Parathyroid adenoma (tissue), 2 donors: ENCODE results near the gene ZFX.

Experiments used
- H2AFZ ChIP-seq: fragments of 300-600 bp; sonication (generic); one replicate; pipeline ENCODE4 v1.7.0; 2017; ENCODE audit warnings: antibody characterized with exemption, mild to moderate bottlenecking
- H3K27ac ChIP-seq: fragments of 300-600 bp; sonication (generic); one replicate; pipeline ENCODE4 v1.7.0; 2017
- H3K27me3 ChIP-seq: fragments of 300-600 bp; sonication (generic); one replicate; pipeline ENCODE4 v1.7.0; 2017; ENCODE audit warnings: low read length; ENCODE audit not compliant: control insufficient read depth, insufficient read depth
- H3K36me3 ChIP-seq: fragments of 300-600 bp; sonication (generic); one replicate; pipeline ENCODE4 v1.7.0; 2017; ENCODE audit warnings: low read length; ENCODE audit not compliant: control insufficient read depth, insufficient read depth
- H3K4me1 ChIP-seq: fragments of 300-600 bp; sonication (generic); one replicate; pipeline ENCODE4 v1.7.0; 2017; ENCODE audit warnings: control low read depth
- H3K4me2 ChIP-seq: fragments of 300-600 bp; sonication (generic); one replicate; pipeline ENCODE4 v1.7.0; 2017; ENCODE audit warnings: low read length
- H3K4me3 ChIP-seq: fragments of 300-600 bp; sonication (generic); one replicate; pipeline ENCODE4 v1.7.0; 2017; ENCODE audit warnings: low read depth, low read length
- H3K79me2 ChIP-seq: fragments of 300-600 bp; sonication (generic); one replicate; pipeline ENCODE4 v1.7.0; 2017; ENCODE audit warnings: control low read depth
- H3K9ac ChIP-seq: fragments of 300-600 bp; sonication (generic); one replicate; pipeline ENCODE4 v1.7.0; 2017; ENCODE audit warnings: mild to moderate bottlenecking
- H3K9me3 ChIP-seq: fragments of 300-600 bp; sonication (generic); one replicate; pipeline ENCODE4 v1.7.0; 2017; ENCODE audit warnings: low read length; ENCODE audit not compliant: control insufficient read depth
- CTCF ChIP-seq: fragments of 300-600 bp; sonication (generic); IDR thresholded peaks from one replicate; pipeline ENCODE4 v1.7.0; 2017; ENCODE audit warnings: antibody characterized with exemption, mild to moderate bottlenecking
- donor health status: primary hyperparathyroidism.

ZFX gene

DNA sequence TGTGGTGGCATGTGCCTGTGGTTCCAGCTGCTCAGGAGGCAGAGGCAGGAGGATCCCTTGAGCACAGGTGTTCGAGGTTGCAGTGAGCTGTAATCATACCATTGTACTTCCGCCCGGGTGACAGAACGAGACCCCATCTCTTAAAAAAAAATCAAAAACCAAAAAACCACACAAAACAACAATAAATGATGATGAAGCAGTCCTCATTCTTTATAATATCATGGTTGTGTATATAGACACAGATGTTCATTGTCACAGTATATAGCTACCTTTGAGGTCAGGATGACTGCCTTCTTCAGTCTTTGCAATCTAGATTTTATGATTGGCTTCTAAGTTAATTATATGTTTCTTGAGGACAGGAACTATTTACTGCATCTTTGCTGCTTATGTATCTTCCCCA is 37.0 kb downstream of the ZFX start:
- Histone ChIP-seq H3K4me3 (no peak overlapping the region), H3K27ac (no peak overlapping the region), H3K4me2 (no peak overlapping the region), H2AFZ (no peak overlapping the region), H3K9me3 (no peaks in the 10 kb centered on the region), H3K9ac (no peak overlapping the region), H3K4me1 (no peaks in the 10 kb centered on the region), H3K79me2 (peaks cover 29% of the 10 kb centered on the region), H3K36me3 (no peaks in the 10 kb centered on the region), H3K27me3 (no peaks in the 10 kb centered on the region)
- no peak for TF ChIP-seq CTCF

GRCh38 chrX:24186986-24187385 is 37.5 kb downstream of the ZFX start:
- no peak for TF ChIP-seq CTCF
- H3K27ac ChIP-seq, result no peak overlapping the region
- H3K4me3 ChIP-seq, result no peak overlapping the region
- peaks cover 29% of the 10 kb centered on the region for H3K79me2 ChIP-seq
- H3K4me2 ChIP-seq, result no peak overlapping the region
- no peaks in the 10 kb centered on the region for H3K4me1 ChIP-seq
- H3K36me3 ChIP-seq, result no peaks in the 10 kb centered on the region
- H3K9me3 ChIP-seq, result no peaks in the 10 kb centered on the region
- no peaks in the 10 kb centered on the region for H3K27me3 ChIP-seq
- no peak overlapping the region for H3K9ac ChIP-seq
- no peak overlapping the region for H2AFZ ChIP-seq

DNA sequence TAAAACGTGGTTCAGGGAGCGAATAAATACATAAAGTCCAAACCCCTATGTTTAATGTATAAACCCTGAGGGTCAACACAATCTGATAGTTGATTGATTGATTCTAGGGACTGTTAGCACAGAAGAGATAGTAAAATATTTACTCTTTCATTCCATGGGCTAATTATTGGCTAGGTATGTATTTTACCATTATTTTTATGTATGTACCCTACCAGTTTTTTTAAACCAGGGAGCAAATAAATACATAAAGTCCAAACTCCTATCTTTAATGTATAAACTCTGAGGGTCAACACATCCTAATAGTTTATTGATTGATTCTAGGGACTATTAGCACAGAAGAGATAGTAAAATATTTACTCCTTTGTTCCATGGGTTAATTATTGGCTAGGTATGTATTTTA is 40.0 kb downstream of the ZFX start:
- no peak for TF ChIP-seq CTCF
- Histone ChIP-seq H3K36me3 (no peaks in the 10 kb centered on the region), H3K79me2 (peaks cover 28% of the 10 kb centered on the region), H2AFZ (no peak overlapping the region), H3K27me3 (no peaks in the 10 kb centered on the region), H3K9me3 (no peaks in the 10 kb centered on the region), H3K4me2 (no peak overlapping the region), H3K4me1 (no peaks in the 10 kb centered on the region), H3K4me3 (no peak overlapping the region), H3K27ac (no peak overlapping the region), H3K9ac (no peak overlapping the region)

DNA sequence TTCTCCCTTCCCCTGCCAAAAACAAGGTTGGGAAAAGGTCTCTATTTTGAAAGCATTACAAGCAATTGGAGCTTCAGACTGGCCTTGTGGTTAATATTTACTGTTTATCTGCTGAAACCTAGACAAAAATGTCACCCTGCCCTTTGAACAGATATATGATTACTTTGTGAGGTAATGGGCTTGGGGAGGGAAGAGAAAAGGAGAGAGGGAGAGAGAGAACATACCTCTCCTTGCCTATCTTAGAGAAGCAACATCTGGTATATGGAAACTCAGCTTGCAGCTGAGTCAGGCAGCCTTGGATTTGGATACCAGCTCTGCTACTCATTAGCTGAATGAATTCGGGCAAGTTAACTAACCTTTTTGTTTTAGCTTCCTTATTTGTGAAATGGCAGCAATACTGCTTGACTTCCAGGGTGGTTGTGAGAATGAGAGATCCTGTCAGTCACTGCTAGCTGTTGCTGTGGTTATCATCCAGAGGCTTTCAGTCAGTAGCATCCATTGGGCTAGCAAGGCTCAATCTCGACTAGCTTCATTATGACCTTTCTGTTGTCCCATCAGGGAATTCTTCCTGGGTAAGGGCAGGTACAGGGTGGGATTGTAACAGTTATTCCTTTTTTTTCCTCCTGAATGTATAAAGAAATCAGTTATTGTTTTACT is 41.1 kb downstream of the ZFX start:
- no peaks in the 10 kb centered on the region for H3K36me3 ChIP-seq

More for the DNA sequence above, 41.1 kb downstream of the ZFX start:
- Histone ChIP-seq H3K79me2 (peaks cover 23% of the 10 kb centered on the region), H3K27me3 (no peaks in the 10 kb centered on the region), H3K9me3 (no peaks in the 10 kb centered on the region), H2AFZ (no peak overlapping the region), H3K4me1 (no peaks in the 10 kb centered on the region), H3K9ac (no peak overlapping the region), H3K4me2 (no peak overlapping the region), H3K27ac (no peak overlapping the region), H3K4me3 (no peak overlapping the region)
- no peak for TF ChIP-seq CTCF
